Measurements from ENCODE around the gene SERGEF. TPM values are rescaled to one million over a fixed set of nuclear protein-coding genes. Genes with fewer than 3 reads are reported as not detected.

SERGEF gene
- total and polyA plus RNA-seq, 4 donors = 12.0 to 17.9 (median 13.4) TPM

GRCh38 chr11:17839450-17839849 lies 173.4 kb downstream of the SERGEF start (continued):
- TF ChIP-seq REST (IDR thresholded peaks at IDR 0.05) = no peak
- no peak for TF ChIP-seq EGR1 (IDR thresholded peaks at IDR 0.05; ENCODE audit: low read depth in 2 of 2)
- TF ChIP-seq FOXA2 (IDR thresholded peaks at IDR 0.05) = no peak
- no peak for TF ChIP-seq SP1 (IDR thresholded peaks at IDR 0.05)
- no peak for TF ChIP-seq FOXA1 (IDR thresholded peaks at IDR 0.05)
- no peak for TF ChIP-seq ZBTB33 (IDR thresholded peaks at IDR 0.05)
- TF ChIP-seq JUND (IDR thresholded peaks at IDR 0.05) = no peak

GRCh38 chr11:17838102-17838501 lies 174.7 kb downstream of the SERGEF start:
- no peaks in the 10 kb centered on the region for H3K4me1 ChIP-seq (ENCODE audit: control insufficient read depth in 4 of 4, insufficient read depth in 4 of 4, low read length in 3 of 4)
- 98% methylated on average over 3 of the region's 3 CpGs for WGBS

GRCh38 chr11:17831883-17832282 lies 181.0 kb downstream of the SERGEF start:
- H3K4me3 ChIP-seq (ENCODE audit: low read depth in 1 of 3, low read length in 3 of 3) = no peak overlapping the region
- 94% methylated on average over 3 of the region's 3 CpGs for WGBS
- peaks cover 0 to 2% (median 0%) of the 10 kb centered on the region in 4 donors for H3K4me1 ChIP-seq (ENCODE audit: control insufficient read depth in 4 of 4, insufficient read depth in 4 of 4, low read length in 3 of 4)
- no peak for DNase-seq (ENCODE audit: low spot score)
- no peaks in the 10 kb centered on the region for H3K9me3 ChIP-seq (ENCODE audit: control insufficient read depth in 4 of 4, low read length in 3 of 4)
- no peaks in the 10 kb centered on the region for H3K36me3 ChIP-seq (ENCODE audit: control insufficient read depth in 4 of 4, insufficient read depth in 3 of 4, low read depth in 1 of 4, low read length in 3 of 4)
- no peak overlapping the region for H3K9ac ChIP-seq (ENCODE audit: low read depth in 1 of 2, low read length in 2 of 2)
- H3K27ac ChIP-seq (ENCODE audit: low read depth in 1 of 2, low read length in 2 of 2) = no peak overlapping the region
- H3K27me3 ChIP-seq (ENCODE audit: control insufficient read depth in 4 of 4, insufficient read depth in 4 of 4, low read length in 3 of 4) = no peaks in the 10 kb centered on the region
- no peak for TF ChIP-seq ATF3 (IDR thresholded peaks at IDR 0.05)
- no peak for TF ChIP-seq RAD21 (IDR thresholded peaks at IDR 0.05)
- no peak for TF ChIP-seq ZBTB33 (IDR thresholded peaks at IDR 0.05)
- TF ChIP-seq GABPA (IDR thresholded peaks at IDR 0.05 in 1 of 2, conservative IDR thresholded peaks at IDR 0.05 in 1 of 2) = no peak
- TF ChIP-seq FOXA1 (IDR thresholded peaks at IDR 0.05) = no peak
- no peak for TF ChIP-seq EGR1 (IDR thresholded peaks at IDR 0.05; ENCODE audit: low read depth in 2 of 2)
- no peak for TF ChIP-seq YY1 (IDR thresholded peaks at IDR 0.05)
- no peak for TF ChIP-seq REST (IDR thresholded peaks at IDR 0.05)
- TF ChIP-seq CTCF (IDR thresholded peaks at IDR 0.05; ENCODE audit: low read depth, low read length, missing input control) = no peak
- no peak for TF ChIP-seq SP1 (IDR thresholded peaks at IDR 0.05)
- TF ChIP-seq JUND (IDR thresholded peaks at IDR 0.05) = no peak
- no peak for TF ChIP-seq HNF4G (IDR thresholded peaks at IDR 0.05)
- TF ChIP-seq FOXA2 (IDR thresholded peaks at IDR 0.05) = no peak
- no peak for TF ChIP-seq MAX (IDR thresholded peaks at IDR 0.05)

More at GRCh38 chr11:17838102-17838501, 174.7 kb downstream of the SERGEF start:
- no peak overlapping the region for H3K27ac ChIP-seq (ENCODE audit: low read depth in 1 of 2, low read length in 2 of 2)
- no peak for DNase-seq (ENCODE audit: low spot score)
- no peaks in the 10 kb centered on the region for H3K27me3 ChIP-seq (ENCODE audit: control insufficient read depth in 4 of 4, insufficient read depth in 4 of 4, low read length in 3 of 4)
- no peak for TF ChIP-seq MAX (IDR thresholded peaks at IDR 0.05)
- H3K4me3 ChIP-seq (ENCODE audit: low read depth in 1 of 3, low read length in 3 of 3) = no peak overlapping the region
- no peaks in the 10 kb centered on the region for H3K9me3 ChIP-seq (ENCODE audit: control insufficient read depth in 4 of 4, low read length in 3 of 4)
- H3K9ac ChIP-seq (ENCODE audit: low read depth in 1 of 2, low read length in 2 of 2) = no peak overlapping the region
- H3K36me3 ChIP-seq (ENCODE audit: control insufficient read depth in 4 of 4, insufficient read depth in 3 of 4, low read depth in 1 of 4, low read length in 3 of 4) = no peaks in the 10 kb centered on the region
